DOHH2 (cell line): Measurements from ENCODE around the gene MGAT4B.

Experiments used
- EZH2phosphoT487 ChIP-seq: fragments of 200-600 bp; sonication (generic); IDR thresholded peaks from 2 replicates; pipeline ENCODE4 v1.6.1; 2017; ENCODE audit warnings: borderline replicate concordance, mild to moderate bottlenecking, antibody characterized with exemption, low read length, moderate library complexity, mixed read lengths
- TF ChIP-seq, protein P1 (sequence below): fragments of 200-600 bp; sonication (generic); IDR thresholded peaks from one replicate; pipeline ENCODE4 v1.5.1; 2014; ENCODE audit warnings: antibody characterized with exemption, mild to moderate bottlenecking, low read depth, low read length; ENCODE audit not compliant: poor library complexity, severe bottlenecking

DNA sequence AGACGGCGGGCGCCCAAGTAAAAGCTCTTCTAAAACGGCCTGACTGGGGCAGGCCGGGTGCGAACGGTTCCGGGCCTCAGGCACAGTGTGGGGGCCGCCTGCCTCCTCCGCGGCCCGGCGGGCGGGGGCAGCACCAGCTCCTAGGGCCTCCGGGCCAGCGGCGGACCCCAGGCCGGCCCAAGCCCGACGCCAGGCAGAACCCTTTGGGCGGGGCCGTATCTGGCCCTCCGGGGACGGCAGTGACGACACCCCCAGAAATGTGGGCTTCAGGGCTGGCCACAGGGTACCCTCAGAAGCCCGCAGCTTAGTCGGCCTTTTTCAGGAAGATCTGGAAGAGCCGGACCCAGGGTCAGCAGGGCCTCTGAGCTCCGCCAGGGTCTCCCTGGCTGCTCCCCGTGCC is 8.9 kb downstream of the MGAT4B start:
- TF ChIP-seq EZH2phosphoT487 = no peak
- TF ChIP-seq, protein P1, sequence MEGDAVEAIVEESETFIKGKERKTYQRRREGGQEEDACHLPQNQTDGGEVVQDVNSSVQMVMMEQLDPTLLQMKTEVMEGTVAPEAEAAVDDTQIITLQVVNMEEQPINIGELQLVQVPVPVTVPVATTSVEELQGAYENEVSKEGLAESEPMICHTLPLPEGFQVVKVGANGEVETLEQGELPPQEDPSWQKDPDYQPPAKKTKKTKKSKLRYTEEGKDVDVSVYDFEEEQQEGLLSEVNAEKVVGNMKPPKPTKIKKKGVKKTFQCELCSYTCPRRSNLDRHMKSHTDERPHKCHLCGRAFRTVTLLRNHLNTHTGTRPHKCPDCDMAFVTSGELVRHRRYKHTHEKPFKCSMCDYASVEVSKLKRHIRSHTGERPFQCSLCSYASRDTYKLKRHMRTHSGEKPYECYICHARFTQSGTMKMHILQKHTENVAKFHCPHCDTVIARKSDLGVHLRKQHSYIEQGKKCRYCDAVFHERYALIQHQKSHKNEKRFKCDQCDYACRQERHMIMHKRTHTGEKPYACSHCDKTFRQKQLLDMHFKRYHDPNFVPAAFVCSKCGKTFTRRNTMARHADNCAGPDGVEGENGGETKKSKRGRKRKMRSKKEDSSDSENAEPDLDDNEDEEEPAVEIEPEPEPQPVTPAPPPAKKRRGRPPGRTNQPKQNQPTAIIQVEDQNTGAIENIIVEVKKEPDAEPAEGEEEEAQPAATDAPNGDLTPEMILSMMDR = no peak
